Hypothalamus (tissue), 51 donors: ENCODE results near the gene LUZP1.

Source experiments
- DNase-seq, 51 donors: peaks; one replicate each; lab custom pipeline; 2025; lab: John Stamatoyannopoulos, UW

Gene LUZP1

GRCh38 chr1:23097316-23097715 is 71.3 kb downstream of the LUZP1 start:
- no peak for DNase-seq

- no peak for DNase-seq
These were observed 76.2 kb downstream of the LUZP1 start for GRCh38 chr1:23092447-23092846.

- DNase-seq: no peak
These were observed 77.1 kb downstream of the LUZP1 start for GRCh38 chr1:23091545-23091944.

GRCh38 chr1:23090056-23090455 is 78.6 kb downstream of the LUZP1 start:
- no peak for DNase-seq

- no peak for DNase-seq
These were observed 80.6 kb downstream of the LUZP1 start for GRCh38 chr1:23088027-23088426.

- no peak for DNase-seq
These were observed 83.0 kb downstream of the LUZP1 start for GRCh38 chr1:23085696-23086095.

- peak in 1 of 51 donors; percentile 20 for DNase-seq
These were observed 83.8 kb downstream of the LUZP1 start for GRCh38 chr1:23084880-23085279.

- no peak for DNase-seq
These were observed 84.8 kb downstream of the LUZP1 start for GRCh38 chr1:23083714-23084480.

GRCh38 chr1:23081376-23081775 is 87.3 kb downstream of the LUZP1 start:
- no peak for DNase-seq

GRCh38 chr1:23080885-23081284 is 87.8 kb downstream of the LUZP1 start:
- DNase-seq: no peak

- DNase-seq: no peak
These were observed 89.6 kb downstream of the LUZP1 start for GRCh38 chr1:23079025-23079424.

- no peak for DNase-seq
These were observed 94.6 kb downstream of the LUZP1 start for GRCh38 chr1:23074012-23074411.

GRCh38 chr1:23069675-23070074 is 99.0 kb downstream of the LUZP1 start:
- DNase-seq: no peak

- DNase-seq: no peak
These were observed 99.5 kb downstream of the LUZP1 start for GRCh38 chr1:23069149-23069548.

GRCh38 chr1:23066075-23066474 is 102.6 kb downstream of the LUZP1 start:
- DNase-seq: no peak

- DNase-seq: no peak
These were observed 103.3 kb downstream of the LUZP1 start for GRCh38 chr1:23065385-23065784.

- no peak for DNase-seq
These were observed 106.4 kb downstream of the LUZP1 start for GRCh38 chr1:23062271-23062670.

GRCh38 chr1:23057301-23057700 is 111.4 kb downstream of the LUZP1 start:
- no peak for DNase-seq

GRCh38 chr1:23051290-23051909 is 117.3 kb downstream of the LUZP1 start:
- no peak for DNase-seq

GRCh38 chr1:23050201-23050600 is 118.5 kb downstream of the LUZP1 start:
- no peak for DNase-seq

- DNase-seq: no peak
These were observed 124.6 kb downstream of the LUZP1 start for GRCh38 chr1:23044035-23044434.

GRCh38 chr1:23040509-23040908 is 128.1 kb downstream of the LUZP1 start:
- no peak for DNase-seq
